Activated CD4-positive, alpha-beta T cell treated with anti-CD3 and anti-CD28 coated beads, Interleukin-2, Interleukin-6, amounts not matched to agents 100 ng/mL and 50 ng/mL, durations not matched to agents 16 hours and 8 hours (primary cell): ENCODE results near the gene KIF19.
A peak's percentile ranks its signal among the peaks of the same experiment; 100 is the strongest.

Source experiments
- DNase-seq: peaks from one replicate; pipeline ENCODE4 v3.0.0-alpha.2; 2020

Gene KIF19

DNA sequence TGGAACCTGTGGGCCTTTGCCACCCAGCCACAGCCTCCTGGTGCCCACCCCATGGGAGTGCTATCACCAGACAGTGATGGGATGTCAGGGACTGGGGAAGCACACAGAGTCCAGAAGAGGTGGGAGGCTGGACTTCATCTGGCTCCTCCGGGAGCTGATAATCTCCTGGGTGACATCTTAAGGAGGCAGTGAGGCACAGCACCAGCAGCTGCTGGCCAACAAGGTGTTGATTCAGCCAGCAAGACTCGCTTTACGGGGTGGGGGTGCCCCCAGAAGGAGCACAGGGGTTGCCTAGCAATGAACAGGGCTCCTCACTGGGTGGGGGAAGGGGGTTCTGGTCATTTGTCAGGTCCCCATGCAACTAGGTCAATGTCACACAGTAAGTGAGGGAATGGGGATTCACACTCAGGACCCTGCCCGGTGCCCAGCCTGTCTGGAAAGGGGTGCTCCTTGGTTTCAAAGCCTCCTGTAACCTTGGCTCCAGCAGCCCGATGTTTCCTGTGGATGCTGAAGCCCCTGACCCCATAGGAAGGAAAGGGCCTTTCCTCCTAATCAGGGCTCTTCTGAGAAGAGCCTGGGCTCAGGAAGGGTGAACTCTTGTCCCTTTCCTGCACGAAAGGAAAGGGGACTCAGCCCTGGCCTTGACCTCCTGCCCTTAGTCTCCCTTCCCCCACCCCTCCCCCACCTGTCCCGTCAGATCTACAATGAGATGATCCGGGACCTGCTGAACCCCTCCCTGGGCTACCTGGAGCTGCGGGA, 17.7 kb downstream of the KIF19 start:
- DNase-seq = no peak

DNA sequence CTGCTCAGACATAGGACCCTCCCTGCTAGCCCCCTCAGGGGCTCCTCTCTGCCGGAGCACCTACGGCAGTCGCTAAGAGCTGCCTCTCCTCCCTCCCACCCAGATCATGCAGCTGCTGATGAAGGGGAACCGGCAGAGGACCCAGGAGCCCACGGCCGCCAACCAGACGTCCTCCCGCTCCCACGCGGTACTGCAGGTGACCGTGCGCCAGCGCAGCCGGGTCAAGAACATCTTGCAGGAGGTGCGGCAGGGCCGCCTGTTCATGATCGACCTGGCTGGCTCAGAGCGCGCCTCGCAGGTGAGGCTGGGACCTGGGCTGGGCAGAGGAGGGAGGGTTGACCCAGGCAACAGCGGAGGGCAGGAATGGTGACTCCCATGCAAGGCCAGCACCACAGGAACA, 18.6 kb downstream of the KIF19 start:
- DNase-seq = no peak

GRCh38 chr17:74345433-74346241, 19.6 kb downstream of the KIF19 start:
- DNase-seq = no peak

DNA sequence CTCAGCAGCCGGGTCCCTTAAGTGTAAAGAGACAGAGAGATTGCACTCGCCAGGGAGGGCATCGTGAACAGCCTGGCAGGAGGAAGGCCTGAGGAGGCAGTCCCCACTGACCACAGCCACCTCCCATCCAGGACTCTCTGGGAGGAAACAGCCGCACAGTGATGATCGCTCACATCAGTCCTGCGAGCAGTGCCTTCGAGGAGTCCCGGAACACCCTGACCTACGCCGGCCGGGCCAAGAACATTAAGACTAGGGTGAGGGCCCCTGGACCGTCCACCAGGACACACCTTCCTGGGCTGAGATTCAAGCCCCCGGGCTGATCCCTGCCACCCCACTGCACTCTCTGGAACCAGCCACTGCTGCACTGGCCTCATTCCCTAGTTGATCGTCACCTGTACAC, 21.6 kb downstream of the KIF19 start:
- DNase-seq = no peak

DNA sequence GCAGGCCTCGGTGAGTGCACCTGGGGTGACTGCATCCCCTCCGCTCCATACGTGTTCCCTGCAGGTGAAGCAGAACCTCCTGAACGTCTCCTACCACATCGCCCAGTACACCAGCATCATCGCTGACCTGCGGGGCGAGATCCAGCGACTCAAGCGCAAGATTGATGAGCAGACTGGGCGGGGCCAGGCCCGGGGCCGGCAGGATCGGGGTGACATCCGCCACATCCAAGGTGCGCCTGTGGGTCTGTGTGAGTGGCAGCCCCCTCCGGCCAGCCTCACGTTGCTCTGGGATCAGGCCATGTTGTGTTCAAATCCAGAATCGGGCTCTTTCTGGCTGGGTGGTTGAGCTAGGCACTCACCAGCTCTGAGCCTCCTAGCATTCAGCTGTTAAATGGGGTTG, 23.1 kb downstream of the KIF19 start:
- DNase-seq = no peak

GRCh38 chr17:74350486-74350885, 24.5 kb downstream of the KIF19 start:
- DNase-seq = no peak

GRCh38 chr17:74351552-74352210, 25.7 kb downstream of the KIF19 start:
- DNase-seq = peak; percentile 29

GRCh38 chr17:74353446-74354060, 27.5 kb downstream of the KIF19 start:
- no peak for DNase-seq

- peak; percentile 79 for DNase-seq
Observed at GRCh38 chr17:74354123-74354522, 28.1 kb downstream of the KIF19 start.

DNA sequence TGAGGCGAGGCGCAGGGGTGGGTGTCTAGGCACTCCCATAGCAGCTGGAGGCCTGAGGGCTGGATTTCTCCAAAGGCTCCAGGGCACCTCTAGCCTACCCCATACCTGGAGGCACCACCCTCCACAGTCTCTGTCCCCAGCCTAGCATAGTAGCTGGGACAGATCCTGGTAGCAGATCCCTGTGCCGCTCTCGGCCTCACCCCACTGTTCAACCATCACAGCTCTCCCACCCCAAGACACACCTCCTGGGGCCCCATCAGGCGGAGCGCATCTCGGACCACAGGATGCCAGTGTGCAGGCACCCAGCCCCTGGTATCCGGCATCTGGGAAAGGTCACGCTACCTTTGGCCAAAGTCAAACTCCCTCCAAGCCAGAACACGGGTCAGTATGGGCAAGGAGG, 28.5 kb downstream of the KIF19 start:
- DNase-seq = no peak

DNA sequence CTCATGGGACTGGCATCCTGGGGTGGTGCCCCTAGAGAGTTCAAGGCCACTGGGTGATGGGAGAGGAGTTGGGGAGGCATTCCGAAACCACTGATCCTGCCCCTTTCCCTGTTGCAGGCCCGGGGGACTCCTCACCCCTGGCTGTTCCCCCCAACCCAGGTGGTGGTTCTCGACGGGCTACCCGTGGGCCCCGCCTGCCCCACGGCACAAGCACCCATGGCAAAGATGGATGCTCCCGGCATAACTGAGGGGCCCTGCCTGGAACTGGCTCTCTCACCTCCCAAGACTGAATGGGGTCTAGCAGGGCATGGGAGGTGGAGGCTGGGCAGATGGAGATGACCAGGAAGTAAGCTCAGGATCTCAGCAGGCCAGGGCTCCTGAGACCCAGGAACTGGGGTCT, 29.0 kb downstream of the KIF19 start:
- DNase-seq = no peak

GRCh38 chr17:74356646-74357465, 30.8 kb downstream of the KIF19 start:
- no peak for DNase-seq

DNA sequence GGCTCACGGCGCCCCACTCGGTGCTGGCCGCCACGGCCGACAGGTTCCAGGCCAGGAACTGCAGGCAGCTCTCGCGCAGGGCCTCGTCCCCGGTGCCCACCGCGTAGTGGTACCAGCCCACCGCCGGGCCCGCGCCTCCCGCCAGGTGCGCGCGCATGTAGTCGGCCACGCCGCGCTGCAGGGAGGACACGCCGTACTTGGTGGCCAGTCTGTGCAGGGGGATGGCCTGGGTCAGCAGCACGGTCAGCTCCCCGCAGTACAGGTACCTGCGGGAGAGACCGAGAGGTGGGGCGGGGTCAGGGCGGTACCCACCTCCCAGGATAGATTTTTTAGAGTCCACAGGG, 31.4 kb downstream of the KIF19 start:
- DNase-seq = no peak

- no peak for DNase-seq
Observed at GRCh38 chr17:74358697-74359096, 32.7 kb downstream of the KIF19 start.

- DNase-seq = no peak
Observed at GRCh38 chr17:74359916-74360315, 33.9 kb downstream of the KIF19 start.

DNA sequence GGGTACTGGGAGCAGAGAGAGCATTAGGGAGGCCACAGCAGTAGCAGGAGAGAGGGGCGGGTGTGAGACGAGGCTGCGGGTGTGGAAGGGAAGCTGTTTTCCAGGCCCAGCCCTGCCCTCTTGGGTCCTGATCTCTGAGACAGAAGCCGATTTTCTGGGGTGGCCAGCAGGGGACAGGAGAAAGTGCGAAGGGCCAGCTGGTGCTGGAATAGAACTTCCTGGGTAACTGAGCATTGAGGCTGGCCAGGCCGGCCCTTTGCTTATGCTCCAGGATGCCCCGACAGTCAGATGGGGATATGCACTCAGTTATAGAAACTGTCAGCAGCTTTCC, 34.8 kb downstream of the KIF19 start:
- DNase-seq = no peak

- DNase-seq = peak; percentile 44
Observed at GRCh38 chr17:74361230-74362068, 35.4 kb downstream of the KIF19 start, which contains the start of gene BTBD17. Gene BTBD17, minus strand, starts transcription at chr17:74361868. Its CDS starts 49 bp downstream, at chr17:74361819.

DNA sequence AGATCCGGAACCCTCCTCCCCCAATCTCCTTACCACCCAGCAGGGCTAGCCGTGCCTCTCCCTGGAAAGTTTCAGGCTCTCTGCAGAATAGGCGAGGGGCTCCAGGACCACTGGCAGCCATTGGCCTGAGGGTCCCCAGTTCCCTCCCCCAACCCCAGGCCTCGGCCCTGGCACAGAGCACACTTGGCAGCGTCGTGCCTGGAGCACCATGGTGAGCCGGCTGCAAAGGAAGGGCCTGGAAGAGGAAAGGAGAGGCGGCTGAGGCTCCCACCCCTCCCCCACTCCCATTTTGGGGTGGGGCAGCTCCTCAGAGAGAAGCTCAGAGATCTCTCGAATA, 36.0 kb downstream of the KIF19 start:
- no peak for DNase-seq

DNA sequence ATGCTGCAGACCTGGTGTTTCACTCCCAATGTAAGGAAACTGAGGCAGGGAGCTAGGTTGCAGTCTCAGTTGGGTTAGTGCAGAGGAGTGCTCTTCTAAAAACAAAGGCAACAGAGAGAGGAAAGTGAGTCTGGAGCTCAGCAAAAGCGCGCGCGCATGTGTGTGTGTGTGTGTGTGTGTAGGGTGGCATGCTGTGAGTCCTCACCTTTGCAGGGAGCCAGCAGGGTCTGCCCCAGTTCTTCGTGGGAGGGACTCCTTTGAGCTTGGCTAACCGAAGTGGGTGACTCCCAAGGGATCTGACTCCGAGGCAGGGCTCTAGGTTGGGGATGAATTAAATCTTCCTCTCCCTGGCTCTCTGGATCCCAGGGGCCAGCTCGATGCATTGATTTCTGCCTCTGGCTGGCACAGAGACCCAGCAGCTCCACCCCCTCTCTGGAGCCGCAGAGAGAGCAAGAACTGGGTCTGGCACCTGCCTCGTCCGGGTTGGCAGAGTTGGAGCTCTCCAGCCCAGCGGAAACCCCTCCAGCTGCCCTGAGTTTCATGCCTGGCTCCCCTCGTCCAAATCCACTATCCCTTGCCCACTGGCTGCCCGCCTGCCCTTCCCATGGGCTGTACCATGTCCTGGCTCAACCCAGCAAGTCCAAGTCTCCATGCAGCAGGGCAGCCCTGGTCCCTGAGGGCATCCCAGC, 36.9 kb downstream of the KIF19 start:
- no peak for DNase-seq

DNA sequence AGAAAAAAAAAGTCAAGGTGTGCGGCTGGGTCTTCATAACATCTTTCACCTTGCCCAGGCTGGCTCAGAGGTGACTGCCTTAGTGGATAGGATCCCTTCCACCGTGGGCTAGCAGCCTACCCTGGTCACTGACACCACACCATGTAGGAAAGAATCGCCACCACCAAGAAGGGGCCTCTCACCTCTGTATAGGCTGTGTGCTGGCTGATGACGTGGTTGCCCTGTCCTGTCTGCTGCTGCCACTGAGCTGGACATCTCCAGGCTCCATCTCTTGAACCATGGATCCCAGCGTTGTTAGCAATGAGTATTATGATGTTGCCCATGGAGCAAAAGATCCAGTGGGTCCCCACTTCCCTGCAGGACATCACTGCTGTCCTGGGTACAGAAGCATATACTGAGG, 41.2 kb downstream of the KIF19 start, which contains the start of gene GPR142:
Gene GPR142, plus strand, starts transcription at position 301 of the 400 bp plus-strand sequence. CDS start 2,035 bp downstream, outside the sequence.
- DNase-seq = no peak
